H1 (cell line): ENCODE results near the gene CAP1. TPM values are rescaled to one million over a fixed set of nuclear protein-coding genes. Genes with fewer than 3 reads are reported as not detected.

Experiments
- CTCF ChIA-PET: fragments of 300-600 bp; sonication (Branson Sonifier 250); formaldehyde crosslinking; loops from one replicate; lab custom pipeline; 2021; ENCODE audit not compliant: partially characterized antibody; lab: Charles Lee
- POLR2A ChIA-PET: fragments of 300-600 bp; sonication (Branson Sonifier 250); formaldehyde crosslinking; loops from one replicate; lab custom pipeline; 2021; ENCODE audit warnings: inconsistent platforms; ENCODE audit not compliant: partially characterized antibody; lab: Charles Lee
- DNase-seq, 2 experiments: peaks; one replicate each; pipeline versions ENCODE4 v3.0.0 to v3.0.0-alpha.2; 2010 to 2022; ENCODE audit warnings: low spot score in 2 of 2, low read depth in 1 of 2, mixed read lengths in 1 of 2
- FAIRE-seq: peaks from 2 replicates; lab custom pipeline; 2011; peaks lifted over from hg19 to GRCh38; lab: Jason Lieb, UNC
- H2AFZ ChIP-seq: 2 replicates; pipeline ENCODE4 v1.8.1; 2012; ENCODE audit warnings: low read length, inconsistent platforms
- H2AK5ac ChIP-seq: 2 replicates; pipeline ENCODE4 v1.6.1; 2013; ENCODE audit warnings: low read depth, low read length
- H2BK120ac ChIP-seq: replicated peaks from 2 replicates; pipeline ENCODE3; 2013; ENCODE audit warnings: low read depth, low read length, inconsistent platforms
- H2BK12ac ChIP-seq: 2 replicates; pipeline ENCODE4 v1.6.1; 2013; ENCODE audit warnings: low read depth, low read length
- H2BK15ac ChIP-seq: 2 replicates; pipeline ENCODE4 v1.6.1; 2013; ENCODE audit warnings: low read length
- H2BK20ac ChIP-seq: 2 replicates; pipeline ENCODE4 v1.6.1; 2013; ENCODE audit warnings: low read length
- H2BK5ac ChIP-seq: 2 replicates; pipeline ENCODE4 v1.6.1; 2013; ENCODE audit warnings: low read depth, low read length
- H3K14ac ChIP-seq: 2 replicates; pipeline ENCODE4 v1.6.1; 2013; ENCODE audit warnings: inconsistent platforms; ENCODE audit not compliant: insufficient read length
- H3K18ac ChIP-seq: 2 replicates; pipeline ENCODE4 v1.6.1; 2013; ENCODE audit warnings: low read length; ENCODE audit errors: extremely low read depth
- H3K23ac ChIP-seq: 2 replicates; pipeline ENCODE4 v1.6.1; 2013; ENCODE audit warnings: inconsistent platforms; ENCODE audit not compliant: insufficient read length
- H3K23me2 ChIP-seq: 2 replicates; pipeline ENCODE4 v1.6.1; 2013; ENCODE audit warnings: low read depth, low read length
- H3K27ac ChIP-seq: 2 replicates; pipeline ENCODE4 v1.6.1; 2011; ENCODE audit warnings: low read depth, low read length, inconsistent platforms
- H3K27me3 ChIP-seq, 4 experiments: replicated peaks in 1 of 4; 1 replicate in 1 of 4; 2 replicates in 3 of 4; pipeline versions ENCODE4 v1.6.1 to v1.8.1; 2011 to 2013; ENCODE audit warnings: low read length in 3 of 4, mild to moderate bottlenecking in 3 of 4, inconsistent platforms in 2 of 4, mixed read lengths in 2 of 4, moderate library complexity in 1 of 4; ENCODE audit not compliant: control insufficient read depth in 3 of 4, insufficient read depth in 3 of 4; ENCODE audit errors: extremely low read depth in 1 of 4
- H3K36me3 ChIP-seq, 4 experiments: 2 replicates each; pipeline versions ENCODE4 v1.6.1 to v1.8.1; 2011 to 2013; ENCODE audit warnings: mild to moderate bottlenecking in 4 of 4, low read length in 3 of 4, moderate library complexity in 2 of 4, control low read depth in 1 of 4, inconsistent platforms in 1 of 4; ENCODE audit not compliant: insufficient read depth in 4 of 4, control insufficient read depth in 2 of 4
- H3K4ac ChIP-seq: replicated peaks from 2 replicates; pipeline ENCODE3; 2013; ENCODE audit warnings: low read length, low read depth, mixed read lengths, inconsistent platforms; ENCODE audit not compliant: insufficient read length
- H3K4me1 ChIP-seq, 4 experiments: replicated peaks in 1 of 4; 1 replicate in 1 of 4; 2 replicates in 3 of 4; pipeline versions ENCODE4 v1.6.1 to v1.8.1; 2011 to 2013; ENCODE audit warnings: low read length in 3 of 4, inconsistent platforms in 2 of 4, mixed read lengths in 1 of 4; ENCODE audit not compliant: insufficient read depth in 4 of 4, control insufficient read depth in 3 of 4
- H3K4me2 ChIP-seq, 2 experiments: 2 replicates each; pipeline versions ENCODE4 v1.6.1 to v1.8.1; 2011 to 2013; ENCODE audit warnings: low read depth in 2 of 2, low read length in 2 of 2, control low read depth in 1 of 2, inconsistent platforms in 1 of 2, mild to moderate bottlenecking in 1 of 2; ENCODE audit not compliant: insufficient read depth in 1 of 2
- H3K4me3 ChIP-seq, 4 experiments: fragments of 200-600, 300-600 bp in 1 of 4; sonication (generic), shearing (Covaris generic), sonication (Bioruptor Twin) in 1 of 4; 2 replicates each; pipeline versions ENCODE4 v1.5.1 to v1.8.1; 2011 to 2016; ENCODE audit warnings: low read length in 4 of 4, low read depth in 3 of 4, control low read depth in 2 of 4, inconsistent platforms in 2 of 4, mild to moderate bottlenecking in 2 of 4, mixed read lengths in 1 of 4, moderate library complexity in 1 of 4; ENCODE audit not compliant: insufficient read depth in 2 of 4; ENCODE audit errors: extremely low read depth in 1 of 4
- H3K56ac ChIP-seq: replicated peaks from 2 replicates; pipeline ENCODE3; 2013; ENCODE audit warnings: low read depth, mild to moderate bottlenecking, mixed read lengths, low read length, inconsistent platforms; ENCODE audit not compliant: insufficient read length
- H3K79me1 ChIP-seq: 2 replicates; pipeline ENCODE4 v1.6.1; 2013; ENCODE audit warnings: low read depth, low read length, control low read depth
- H3K79me2 ChIP-seq, 2 experiments: 2 replicates each; pipeline versions ENCODE4 v1.6.1 to v1.8.1; 2012 to 2013; ENCODE audit warnings: low read length in 2 of 2, mild to moderate bottlenecking in 2 of 2, inconsistent platforms in 1 of 2; ENCODE audit not compliant: insufficient read depth in 2 of 2, control insufficient read depth in 1 of 2
- H3K9ac ChIP-seq, 4 experiments: replicated peaks in 1 of 4; 1 replicate in 1 of 4; 2 replicates in 3 of 4; pipeline versions ENCODE4 v1.6.1 to v1.8.1; 2011 to 2013; ENCODE audit warnings: low read depth in 3 of 4, low read length in 3 of 4, control low read depth in 2 of 4, mild to moderate bottlenecking in 2 of 4, moderate library complexity in 2 of 4, inconsistent platforms in 1 of 4; ENCODE audit errors: extremely low read depth in 1 of 4
- H3K9me3 ChIP-seq, 2 experiments: 2 replicates each; pipeline versions ENCODE4 v1.6.1 to v1.8.1; 2012 to 2013; ENCODE audit warnings: mild to moderate bottlenecking in 2 of 2, moderate library complexity in 2 of 2, control low read depth in 1 of 2, inconsistent platforms in 1 of 2, low read depth in 1 of 2, low read length in 1 of 2, mixed read lengths in 1 of 2; ENCODE audit not compliant: insufficient read depth in 2 of 2
- H4K20me1 ChIP-seq, 2 experiments: replicated peaks in 1 of 2; 2 replicates each; pipeline versions ENCODE3 to v1.8.1; 2011 to 2013; ENCODE audit warnings: inconsistent platforms in 2 of 2, low read length in 2 of 2, mild to moderate bottlenecking in 1 of 2; ENCODE audit not compliant: insufficient read depth in 2 of 2, control insufficient read depth in 1 of 2
- H4K5ac ChIP-seq: 2 replicates; pipeline ENCODE4 v1.6.1; 2013; ENCODE audit warnings: low read length, low read depth, mixed read lengths, inconsistent platforms; ENCODE audit not compliant: insufficient read length
- H4K8ac ChIP-seq: 2 replicates; pipeline ENCODE4 v1.8.0; 2013; ENCODE audit warnings: mild to moderate bottlenecking, moderate library complexity, low read length, inconsistent platforms; ENCODE audit not compliant: insufficient read depth; ENCODE audit errors: extremely low read depth
- H4K91ac ChIP-seq: replicated peaks from 2 replicates; pipeline ENCODE3; 2013; ENCODE audit warnings: low read length, mixed read lengths, inconsistent platforms; ENCODE audit not compliant: insufficient read length
- CEBPB ChIP-seq: IDR thresholded peaks from 2 replicates; pipeline ENCODE4 v1.6.1; 2012; ENCODE audit warnings: low read depth, low read length
- GABPA ChIP-seq: IDR thresholded peaks from 2 replicates; pipeline ENCODE4 v1.6.1; 2011; ENCODE audit warnings: mild to moderate bottlenecking, low read length, moderate library complexity, borderline replicate concordance; ENCODE audit not compliant: insufficient read depth
- JUN ChIP-seq: IDR thresholded peaks from 2 replicates; pipeline ENCODE4 v1.6.1; 2011; ENCODE audit warnings: low read depth, mild to moderate bottlenecking, improper control_type of control experiment, low read length
- RAD21 ChIP-seq, 2 experiments: IDR thresholded peaks in 1 of 2; conservative IDR thresholded peaks in 1 of 2; 2 replicates each; pipeline ENCODE4 v1.6.1; 2011; ENCODE audit warnings: low read depth in 2 of 2, low read length in 2 of 2, improper control_type of control experiment in 1 of 2, inconsistent platforms in 1 of 2, mild to moderate bottlenecking in 1 of 2, moderate library complexity in 1 of 2
- SIX5 ChIP-seq: IDR thresholded peaks from 2 replicates; pipeline ENCODE4 v1.6.1; 2011; ENCODE audit warnings: mild to moderate bottlenecking, low read depth, low read length
- SP4 ChIP-seq: IDR thresholded peaks from 2 replicates; pipeline ENCODE4 v1.6.1; 2012; ENCODE audit warnings: low read length, inconsistent platforms
- ZNF274 ChIP-seq: IDR thresholded peaks from 2 replicates; pipeline ENCODE4 v1.7.0; 2012; ENCODE audit warnings: low read length, borderline replicate concordance; ENCODE audit errors: extremely low read depth
- WGBS, 2 experiments: shearing (Covaris generic) in 1 of 2; methylation state at CpG; one replicate each; pipeline versions ENCODE4 v1.1.6 to v1.1.7; 2013 to 2015; ENCODE audit warnings: low lambda C conversion rate in 2 of 2, mixed read lengths in 2 of 2, inconsistent platforms in 1 of 2, low coverage in 1 of 2, missing lambda C conversion rate in 1 of 2; ENCODE audit not compliant: insufficient replicate concordance in 2 of 2, insufficient coverage in 1 of 2, insufficient read length in 1 of 2; ENCODE audit errors: extremely low coverage in 1 of 2, missing lambda C conversion rate in 1 of 2; 5-methylcytosine and 5-hydroxymethylcytosine counted together
- polyA plus RNA-seq, 7 experiments: library from polyadenylated mRNA; depleted of rRNA in 3 of 7; stranded (reverse) in 5 of 7; unstranded in 2 of 7; fragments of >200 nt in 5 of 7; fragments of 200-250 nt in 2 of 7; gene quantifications; 1 replicate in 5 of 7; 2 replicates in 1 of 7; 4 replicates in 1 of 7; pipeline versions ENCODE4 v1.2.1 to v1.2.3, GENCODE V29; 2011 to 2013; ENCODE audit warnings: missing spikeins in 2 of 7, mixed read lengths in 2 of 7
- total RNA-seq: library from RNA; stranded (reverse); fragmentation: NEBNext Ultra II Directional; extraction: Animal tissue kit (Norgen Biotek cat#: 25700); gene quantifications from 2 replicates; pipeline ENCODE4 v1.2.1, GENCODE V29; 2021
- TF ChIP-seq, protein P1 (sequence below), 3 experiments: IDR thresholded peaks; 1 replicate in 2 of 3; 2 replicates in 1 of 3; pipeline versions ENCODE4 v1.5.1 to v1.6.1; 2011; ENCODE audit warnings: low read length in 3 of 3, mild to moderate bottlenecking in 3 of 3, inconsistent platforms in 2 of 3, low read depth in 1 of 3, moderate library complexity in 1 of 3; ENCODE audit not compliant: insufficient read depth in 1 of 3; ENCODE audit errors: control extremely low read depth in 1 of 3
- TF ChIP-seq, protein P2 (sequence below): IDR thresholded peaks from 2 replicates; pipeline ENCODE4 v1.6.1; 2012; ENCODE audit warnings: inconsistent platforms

Gene CAP1
- total and polyA plus RNA-seq, 2 of the 8 experiments (the other 6 are each of a cell fraction or from before 2014, with no cell fraction given): 140 to 295 TPM

GRCh38 chr1:40078512-40079333, 38.2 kb downstream of the CAP1 start:
- 87% methylated on average over 5 of the region's 5 CpGs; no CpG with 5 or more reads in 1 of the 2 experiments for WGBS, 2 experiments
- Histone ChIP-seq H3K27me3 (no peaks in the 10 kb centered on the region), H3K14ac (no peak overlapping the region), H3K4me2 (no peak overlapping the region), H2BK20ac (no peak overlapping the region), H3K27ac (no peak overlapping the region), H2BK120ac (no peak overlapping the region), H3K23me2 (no peaks in the 10 kb centered on the region), H2BK5ac (no peak overlapping the region), H3K56ac (no peak overlapping the region), H2BK15ac (no peak overlapping the region), H3K79me2 (no peaks in the 10 kb centered on the region), H3K79me1 (no peaks in the 10 kb centered on the region), H4K91ac (no peak overlapping the region), H3K23ac (no peak overlapping the region), H2AK5ac (no peak overlapping the region), H3K4me3 (no peak overlapping the region), H4K20me1 (peaks cover 0 to 1% of the 10 kb centered on the region in 2 experiments), H4K8ac (no peak overlapping the region), H3K9ac (no peak overlapping the region), H3K9me3 (no peaks in the 10 kb centered on the region), H3K4me1 (no peaks in the 10 kb centered on the region), H4K5ac (no peak overlapping the region), H3K36me3 (peaks cover 12 to 73% (median 35%) of the 10 kb centered on the region in 4 experiments), H2AFZ (no peak overlapping the region), H3K4ac (no peak overlapping the region), H2BK12ac (no peak overlapping the region), H3K18ac (no peak overlapping the region)
- DNase-seq: peak in 1 of 2 experiments; percentile 79
- CTCF ChIA-PET: interaction anchor here (0.6 to 5.7 kb wide), 22 partner anchors 10 to 373 kb away, joined by 3 to 28 read pairs (median 4); no protein-coding TSS in a partner anchor
- peak; percentile 82 for FAIRE-seq
- POLR2A ChIA-PET: interaction anchor here (1.0 to 1.3 kb wide), 2 partner anchors 11 to 21 kb away, joined by 3 read pairs; no protein-coding TSS in a partner anchor
- TF ChIP-seq, protein P1, sequence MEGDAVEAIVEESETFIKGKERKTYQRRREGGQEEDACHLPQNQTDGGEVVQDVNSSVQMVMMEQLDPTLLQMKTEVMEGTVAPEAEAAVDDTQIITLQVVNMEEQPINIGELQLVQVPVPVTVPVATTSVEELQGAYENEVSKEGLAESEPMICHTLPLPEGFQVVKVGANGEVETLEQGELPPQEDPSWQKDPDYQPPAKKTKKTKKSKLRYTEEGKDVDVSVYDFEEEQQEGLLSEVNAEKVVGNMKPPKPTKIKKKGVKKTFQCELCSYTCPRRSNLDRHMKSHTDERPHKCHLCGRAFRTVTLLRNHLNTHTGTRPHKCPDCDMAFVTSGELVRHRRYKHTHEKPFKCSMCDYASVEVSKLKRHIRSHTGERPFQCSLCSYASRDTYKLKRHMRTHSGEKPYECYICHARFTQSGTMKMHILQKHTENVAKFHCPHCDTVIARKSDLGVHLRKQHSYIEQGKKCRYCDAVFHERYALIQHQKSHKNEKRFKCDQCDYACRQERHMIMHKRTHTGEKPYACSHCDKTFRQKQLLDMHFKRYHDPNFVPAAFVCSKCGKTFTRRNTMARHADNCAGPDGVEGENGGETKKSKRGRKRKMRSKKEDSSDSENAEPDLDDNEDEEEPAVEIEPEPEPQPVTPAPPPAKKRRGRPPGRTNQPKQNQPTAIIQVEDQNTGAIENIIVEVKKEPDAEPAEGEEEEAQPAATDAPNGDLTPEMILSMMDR (IDR thresholded peaks at IDR 0.05; ENCODE audit: control extremely low read depth in 1 of 3, insufficient read depth in 1 of 3, low read depth in 1 of 3, low read length in 3 of 3): peak; percentile 42 to 80 (median 66)
- TF ChIP-seq GABPA (0 out of 2 replicates have a peak, but pooled peaks have one; percentile 22), ZNF274 (no peak), SP4 (no peak), CEBPB (no peak), JUN (no peak), RAD21 (IDR thresholded peaks at IDR 0.05 in 1 of 2, conservative IDR thresholded peaks at IDR 0.05 in 1 of 2; ENCODE audit: low read depth in 2 of 2, low read length in 2 of 2) (peak; percentile 69 to 74), SIX5 (no peak)
- TF ChIP-seq, protein P2, sequence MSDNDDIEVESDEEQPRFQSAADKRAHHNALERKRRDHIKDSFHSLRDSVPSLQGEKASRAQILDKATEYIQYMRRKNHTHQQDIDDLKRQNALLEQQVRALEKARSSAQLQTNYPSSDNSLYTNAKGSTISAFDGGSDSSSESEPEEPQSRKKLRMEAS: no peak
- TF ChIP-seq, all 59 proteins: peak for 3
